A673 (cell line): Measurements from ENCODE around the gene RECQL5. TPM values are rescaled to one million over a fixed set of nuclear protein-coding genes. Genes with fewer than 3 reads are reported as not detected.

Source experiments
- BruUV-seq: library from RNA; stranded (reverse); fragments of 400-500 nt; replicated peaks from 2 replicates; lab custom pipeline; 2021; lab: Mats Ljungman, UMichigan
- CTCF ChIA-PET: fragments of 300-600 bp; sonication (Branson Sonifier 250); formaldehyde crosslinking; loops from one replicate; lab custom pipeline; 2022; ENCODE audit warnings: antibody characterized with exemption; lab: Charles Lee
- POLR2A ChIA-PET: fragments of 300-600 bp; sonication (Branson Sonifier 250); formaldehyde crosslinking; loops from one replicate; lab custom pipeline; 2022; ENCODE audit warnings: antibody characterized with exemption; ENCODE audit not compliant: low non-redundant PET; lab: Charles Lee
- DNase-seq: peaks from one replicate; pipeline ENCODE4 v3.0.0-alpha.2; 2015; ENCODE audit warnings: low spot score
- H3K27ac ChIP-seq: fragments of 200-600 bp; sonication (generic); 2 replicates; pipeline ENCODE4 v1.5.1; 2016; ENCODE audit warnings: mixed run types, low read depth, mild to moderate bottlenecking, mixed read lengths, antibody characterized with exemption, low read length; ENCODE audit not compliant: poor library complexity, severe bottlenecking
- H3K27me3 ChIP-seq: fragments of 200-600 bp; sonication (generic); replicated peaks from 2 replicates; pipeline ENCODE4 v1.6.1; 2017; ENCODE audit warnings: mixed run types, low read depth, mild to moderate bottlenecking, mixed read lengths, antibody characterized with exemption, low read length; ENCODE audit not compliant: insufficient read depth, poor library complexity
- H3K36me3 ChIP-seq: fragments of 200-600 bp; sonication (generic); 2 replicates; pipeline ENCODE4 v1.6.1; 2016; ENCODE audit warnings: mixed run types, mild to moderate bottlenecking, mixed read lengths, antibody characterized with exemption, low read length; ENCODE audit not compliant: insufficient read depth, poor library complexity, severe bottlenecking
- H3K4me1 ChIP-seq: fragments of 200-600 bp; sonication (generic); 2 replicates; pipeline ENCODE4 v1.6.1; 2017; ENCODE audit warnings: mixed run types, mild to moderate bottlenecking, mixed read lengths, antibody characterized with exemption, low read length; ENCODE audit not compliant: insufficient read depth, poor library complexity, severe bottlenecking
- H3K4me3 ChIP-seq: fragments of 200-600 bp; sonication (generic); 2 replicates; pipeline ENCODE4 v1.5.1; 2016; ENCODE audit warnings: low read depth, mixed run types, mild to moderate bottlenecking, mixed read lengths, low read length; ENCODE audit not compliant: poor library complexity, severe bottlenecking
- H3K9me3 ChIP-seq: fragments of 200-600 bp; sonication (generic); 2 replicates; pipeline ENCODE4 v1.6.1; 2016; ENCODE audit warnings: mixed run types, low read depth, mild to moderate bottlenecking, mixed read lengths, antibody characterized with exemption, low read length; ENCODE audit not compliant: poor library complexity, severe bottlenecking
- EZH2 ChIP-seq: fragments of 200-600 bp; sonication (generic); IDR thresholded peaks from 2 replicates; pipeline ENCODE4 v1.6.1; 2017; ENCODE audit warnings: borderline replicate concordance, low read depth, mild to moderate bottlenecking, mixed read lengths, antibody characterized with exemption, low read length; ENCODE audit not compliant: poor library complexity, severe bottlenecking
- intact Hi-C: fragments of 100-400 bp; cut with micrococcal nuclease; formaldehyde crosslinking; loops from one replicate; pipeline ENCODE4 v1.10.0; 2022; ENCODE audit not compliant: unreplicated experiment
- total RNA-seq: library from RNA; stranded (reverse); gene quantifications from 2 replicates; pipeline ENCODE4 v1.2.3, GENCODE V29; 2021
- TF ChIP-seq, protein P1 (sequence below): fragments of 300-800, 200-600 bp; sonication (generic); conservative IDR thresholded peaks from 2 replicates; pipeline ENCODE4 v1.5.1; 2017; ENCODE audit warnings: low read depth, mild to moderate bottlenecking, antibody characterized with exemption, low read length, moderate library complexity, mixed read lengths

The RECQL5 gene
- total RNA-seq, 1 experiment from 2014 or later: 30.6 TPM

DNA sequence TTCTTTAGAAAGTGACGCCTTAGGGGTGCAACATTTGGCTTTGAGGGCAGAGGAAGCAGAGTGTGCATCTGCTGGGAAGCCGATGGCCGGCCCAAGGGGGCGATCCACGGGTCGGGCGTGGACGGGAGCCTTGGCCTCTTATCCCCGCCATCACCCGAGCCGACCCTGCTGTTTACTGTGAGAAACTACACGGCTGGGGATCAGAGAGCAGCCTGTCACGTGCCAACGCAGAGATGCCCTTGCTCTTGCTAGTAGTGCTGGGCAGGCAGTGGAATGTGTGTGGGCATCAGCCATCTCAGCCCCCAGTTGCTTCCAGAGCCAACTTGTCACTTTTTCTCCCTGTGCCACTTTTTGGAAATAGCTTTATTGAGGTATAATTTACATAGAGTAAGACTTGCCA is 27.6 kb upstream of the RECQL5 start:
- Histone ChIP-seq H3K27me3 (no peaks in the 10 kb centered on the region), H3K4me1 (peaks cover 46% of the 10 kb centered on the region), H3K36me3 (peaks cover 3% of the 10 kb centered on the region), H3K27ac (no peak overlapping the region), H3K4me3 (no peak overlapping the region), H3K9me3 (no peaks in the 10 kb centered on the region)
- CTCF ChIA-PET: interaction anchor here (1.0 kb wide), 1 partner anchor 53 kb away, joined by 3 read pairs; no protein-coding TSS in a partner anchor
- intact Hi-C loops: no loop called here
- DNase-seq: no peak
- no peak for TF ChIP-seq EZH2
- TF ChIP-seq, protein P1, sequence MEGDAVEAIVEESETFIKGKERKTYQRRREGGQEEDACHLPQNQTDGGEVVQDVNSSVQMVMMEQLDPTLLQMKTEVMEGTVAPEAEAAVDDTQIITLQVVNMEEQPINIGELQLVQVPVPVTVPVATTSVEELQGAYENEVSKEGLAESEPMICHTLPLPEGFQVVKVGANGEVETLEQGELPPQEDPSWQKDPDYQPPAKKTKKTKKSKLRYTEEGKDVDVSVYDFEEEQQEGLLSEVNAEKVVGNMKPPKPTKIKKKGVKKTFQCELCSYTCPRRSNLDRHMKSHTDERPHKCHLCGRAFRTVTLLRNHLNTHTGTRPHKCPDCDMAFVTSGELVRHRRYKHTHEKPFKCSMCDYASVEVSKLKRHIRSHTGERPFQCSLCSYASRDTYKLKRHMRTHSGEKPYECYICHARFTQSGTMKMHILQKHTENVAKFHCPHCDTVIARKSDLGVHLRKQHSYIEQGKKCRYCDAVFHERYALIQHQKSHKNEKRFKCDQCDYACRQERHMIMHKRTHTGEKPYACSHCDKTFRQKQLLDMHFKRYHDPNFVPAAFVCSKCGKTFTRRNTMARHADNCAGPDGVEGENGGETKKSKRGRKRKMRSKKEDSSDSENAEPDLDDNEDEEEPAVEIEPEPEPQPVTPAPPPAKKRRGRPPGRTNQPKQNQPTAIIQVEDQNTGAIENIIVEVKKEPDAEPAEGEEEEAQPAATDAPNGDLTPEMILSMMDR: no peak
- POLR2A ChIA-PET: no interaction called here
- no TSS peak for BruUV-seq

DNA sequence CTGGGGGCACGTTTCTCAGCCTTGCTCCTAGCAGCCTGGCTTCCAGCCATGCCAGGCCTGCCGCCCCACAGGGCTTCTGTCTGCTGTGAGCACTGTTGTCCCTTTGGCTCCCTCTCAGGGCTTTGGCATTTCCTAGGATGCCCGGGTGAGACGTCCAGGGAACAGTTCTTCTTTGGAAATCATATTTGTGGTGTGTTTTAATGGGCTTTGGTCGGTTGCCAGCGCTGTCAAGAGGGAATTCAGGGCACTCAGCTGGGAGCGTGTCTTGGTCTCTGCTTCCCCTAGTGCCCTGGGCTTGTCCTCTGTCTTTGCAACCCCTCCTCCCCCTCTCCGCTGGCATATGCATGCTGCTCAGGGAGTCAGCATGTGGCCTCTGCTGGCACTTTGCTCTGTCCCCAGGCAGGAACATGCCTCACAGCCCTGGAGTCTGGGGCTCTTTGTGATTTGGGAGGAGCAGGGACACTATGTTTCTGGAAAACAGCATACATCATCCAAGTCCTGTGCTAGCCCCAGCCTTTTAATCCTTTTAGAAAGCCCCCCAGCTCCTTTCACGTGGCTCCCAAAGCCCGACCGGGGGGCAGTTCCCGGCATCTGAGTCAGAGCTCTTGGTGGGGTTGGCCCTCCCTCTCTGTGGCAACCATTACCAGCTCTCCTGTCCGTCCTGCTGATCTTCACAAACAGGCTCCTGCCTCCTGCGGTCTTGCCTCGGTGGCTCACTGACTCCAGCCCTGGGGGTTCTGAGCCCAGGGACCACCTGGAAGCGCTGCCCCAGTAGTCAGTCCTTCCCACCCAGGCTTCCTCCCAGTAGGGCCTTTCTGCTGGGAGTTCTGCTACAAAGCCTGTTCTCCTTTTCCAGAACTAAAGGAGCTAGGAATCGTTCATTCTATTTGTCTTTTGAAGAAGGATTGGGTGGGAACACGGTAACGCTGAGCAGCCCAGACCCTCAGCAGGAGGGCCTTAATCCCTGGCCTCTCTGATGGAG is 26.8 kb upstream of the RECQL5 start:
- H3K36me3 ChIP-seq: no peaks in the 10 kb centered on the region
- peak; percentile 93 for DNase-seq
- H3K27me3 ChIP-seq: no peaks in the 10 kb centered on the region
- CTCF ChIA-PET: interaction anchor here (1.0 kb wide), 1 partner anchor 54 kb away, joined by 3 read pairs; no protein-coding TSS in a partner anchor
- peak overlapping the region; percentile 12 for H3K27ac ChIP-seq
- peaks cover 46% of the 10 kb centered on the region for H3K4me1 ChIP-seq
- H3K4me3 ChIP-seq: no peak overlapping the region
- H3K9me3 ChIP-seq: no peaks in the 10 kb centered on the region
- POLR2A ChIA-PET: no interaction called here
- intact Hi-C loops: no loop called here
- no TSS peak for BruUV-seq
- TF ChIP-seq, protein P1: no peak
- TF ChIP-seq EZH2: no peak

GRCh38 chr17:75692976-75693375 is 26.0 kb upstream of the RECQL5 start:
- Histone ChIP-seq H3K9me3 (no peaks in the 10 kb centered on the region), H3K4me1 (peaks cover 46% of the 10 kb centered on the region), H3K4me3 (no peak overlapping the region), H3K36me3 (no peaks in the 10 kb centered on the region), H3K27me3 (no peaks in the 10 kb centered on the region), H3K27ac (no peak overlapping the region)
- DNase-seq: no peak
- CTCF ChIA-PET: interaction anchor here (0.7 kb wide), 1 partner anchor 55 kb away, joined by 3 read pairs; no protein-coding TSS in a partner anchor
- BruUV-seq: no TSS peak
- intact Hi-C loops: no loop called here
- TF ChIP-seq, protein P1: no peak
- TF ChIP-seq EZH2: no peak
- POLR2A ChIA-PET: no interaction called here
